HEK293 (cell line): ENCODE results near the gene HYPK.

ENCODE experiments used
- EGR2 ChIP-seq: fragments of 450-650 bp; formaldehyde crosslinking; IDR thresholded peaks from 2 replicates; pipeline ENCODE4 v1.5.1; 2016; ENCODE audit warnings: low read depth, missing biosample characterization, missing genetic modification characterization
- HOXC10 ChIP-seq: sonication (generic); formaldehyde crosslinking; IDR thresholded peaks from 2 replicates; pipeline ENCODE4 v1.8.1; 2023; ENCODE audit warnings: mild to moderate bottlenecking, missing genetic modification reagents
- IKZF3 ChIP-seq: fragments of 450-650 bp; IDR thresholded peaks from 2 replicates; pipeline ENCODE4 v1.5.0; 2018; ENCODE audit warnings: missing biosample characterization, mild to moderate bottlenecking, missing genetic modification characterization, moderate library complexity
- KLF10 ChIP-seq: fragments of 450-650 bp; IDR thresholded peaks from 2 replicates; pipeline ENCODE4 v1.5.1; 2018; ENCODE audit warnings: missing biosample characterization, mild to moderate bottlenecking, missing genetic modification characterization
- OVOL3 ChIP-seq: fragments of 450-650 bp; formaldehyde crosslinking; IDR thresholded peaks from 2 replicates; pipeline ENCODE4 v1.5.1; 2016; ENCODE audit warnings: missing biosample characterization, missing genetic modification characterization
- REST ChIP-seq: fragments of 450-650 bp; formaldehyde crosslinking; IDR thresholded peaks from 2 replicates; pipeline ENCODE4 v1.5.1; 2016; ENCODE audit warnings: missing biosample characterization, missing genetic modification characterization
- TSHZ1 ChIP-seq: fragments of 450-650 bp; formaldehyde crosslinking; IDR thresholded peaks from 2 replicates; pipeline ENCODE4 v1.5.1; 2016; ENCODE audit warnings: missing biosample characterization, missing genetic modification characterization, borderline replicate concordance
- ZBTB21 ChIP-seq: fragments of 450-650 bp; formaldehyde crosslinking; IDR thresholded peaks from 2 replicates; pipeline ENCODE4 v1.5.1; 2017; ENCODE audit warnings: missing biosample characterization, missing genetic modification characterization
- ZEB2 ChIP-seq: fragments of 450-650 bp; formaldehyde crosslinking; IDR thresholded peaks from 2 replicates; pipeline ENCODE4 v1.5.1; 2016; ENCODE audit warnings: missing biosample characterization, missing genetic modification characterization
- ZIC2 ChIP-seq: fragments of 450-650 bp; formaldehyde crosslinking; IDR thresholded peaks from 2 replicates; pipeline ENCODE4 v1.5.1; 2016; ENCODE audit warnings: missing biosample characterization, missing genetic modification characterization
- ZNF10 ChIP-seq: fragments of 450-650 bp; formaldehyde crosslinking; IDR thresholded peaks from 2 replicates; pipeline ENCODE4 v1.5.1; 2017; ENCODE audit warnings: missing biosample characterization, missing genetic modification characterization
- ZNF112 ChIP-seq: fragments of 450-650 bp; formaldehyde crosslinking; IDR thresholded peaks from 2 replicates; pipeline ENCODE4 v1.5.0; 2017; ENCODE audit warnings: missing biosample characterization, missing genetic modification characterization
- ZNF138 ChIP-seq: fragments of 450-650 bp; formaldehyde crosslinking; IDR thresholded peaks from 2 replicates; pipeline ENCODE4 v1.5.1; 2016; ENCODE audit warnings: missing biosample characterization, missing genetic modification characterization, borderline replicate concordance
- ZNF221 ChIP-seq: fragments of 450-650 bp; formaldehyde crosslinking; IDR thresholded peaks from 2 replicates; pipeline ENCODE4 v1.5.1; 2017; ENCODE audit warnings: missing biosample characterization, missing genetic modification characterization, borderline replicate concordance
- ZNF223 ChIP-seq: fragments of 450-650 bp; formaldehyde crosslinking; IDR thresholded peaks from 2 replicates; pipeline ENCODE4 v1.5.1; 2016; ENCODE audit warnings: missing biosample characterization, missing genetic modification characterization
- ZNF239 ChIP-seq: fragments of 450-650 bp; formaldehyde crosslinking; IDR thresholded peaks from 2 replicates; pipeline ENCODE4 v1.5.1; 2016; ENCODE audit warnings: missing biosample characterization, missing genetic modification characterization
- ZNF335 ChIP-seq: fragments of 450-650 bp; formaldehyde crosslinking; conservative IDR thresholded peaks from 2 replicates; pipeline ENCODE4 v1.5.1; 2016; ENCODE audit warnings: missing biosample characterization, missing genetic modification characterization
- ZNF449 ChIP-seq: fragments of 450-650 bp; formaldehyde crosslinking; IDR thresholded peaks from 2 replicates; pipeline ENCODE4 v1.5.1; 2017; ENCODE audit warnings: missing biosample characterization, mild to moderate bottlenecking, missing genetic modification characterization, moderate library complexity
- ZNF639 ChIP-seq: fragments of 450-650 bp; formaldehyde crosslinking; IDR thresholded peaks from 2 replicates; pipeline ENCODE4 v1.5.1; 2016; ENCODE audit warnings: missing biosample characterization, missing genetic modification characterization
- ZNF670 ChIP-seq: fragments of 450-650 bp; formaldehyde crosslinking; IDR thresholded peaks from 2 replicates; pipeline ENCODE4 v1.5.1; 2016; ENCODE audit warnings: missing biosample characterization, missing genetic modification characterization, low read depth
- ZNF76 ChIP-seq: fragments of 450-650 bp; formaldehyde crosslinking; IDR thresholded peaks from 2 replicates; pipeline ENCODE4; 2016; ENCODE audit warnings: low read depth, missing biosample characterization, missing genetic modification characterization, borderline replicate concordance
- ZNF776 ChIP-seq: fragments of 450-650 bp; formaldehyde crosslinking; IDR thresholded peaks from 2 replicates; pipeline ENCODE4 v1.5.0; 2017; ENCODE audit warnings: missing biosample characterization, missing genetic modification characterization, borderline replicate concordance
- ZNF843 ChIP-seq: fragments of 450-650 bp; formaldehyde crosslinking; IDR thresholded peaks from 2 replicates; pipeline ENCODE4 v1.5.1; 2016; ENCODE audit warnings: missing biosample characterization, missing genetic modification characterization
- TF ChIP-seq, protein P1 (sequence below): fragments of 450-650 bp; formaldehyde crosslinking; optimal IDR thresholded peaks from 2 replicates; pipeline ENCODE3; 2016; ENCODE audit warnings: missing biosample characterization, mild to moderate bottlenecking, missing genetic modification characterization
- TF ChIP-seq, protein P2 (sequence below): fragments of 450-650 bp; formaldehyde crosslinking; IDR thresholded peaks from 2 replicates; pipeline ENCODE4 v1.5.1; 2016; ENCODE audit warnings: missing biosample characterization, missing genetic modification characterization
- TF ChIP-seq, protein P3 (sequence below): fragments of 450-650 bp; formaldehyde crosslinking; IDR thresholded peaks from 2 replicates; pipeline ENCODE4 v1.5.1; 2016; ENCODE audit warnings: missing biosample characterization, missing genetic modification characterization, borderline replicate concordance

The HYPK gene

GRCh38 chr15:43775411-43775965 lies 24.9 kb upstream of the HYPK start (continued):
- TF ChIP-seq ZNF223 (no peak), ZEB2 (no peak), ZNF843 (tag by site-specific recombination) (no peak), HOXC10 (CRISPR knock-in tag) (no peak), EGR2 (no peak), ZNF10 (tag by site-specific recombination) (no peak), ZNF776 (tag by site-specific recombination) (no peak), ZIC2 (tag by site-specific recombination) (0 out of 2 replicates have a peak, but pooled peaks have one; percentile 55), ZNF112 (tag by site-specific recombination) (no peak), ZBTB21 (no peak), IKZF3 (tag by site-specific recombination) (peak; percentile 67), ZNF138 (tag by site-specific recombination) (no peak), OVOL3 (tag by site-specific recombination) (no peak), ZNF449 (no peak), ZNF221 (tag by site-specific recombination) (no peak), TSHZ1 (tag by site-specific recombination) (no peak), ZNF639 (tag by site-specific recombination) (no peak), ZNF335 (no peak), ZNF76 (peak; percentile 83), REST (no peak), ZNF239 (no peak), KLF10 (tag by site-specific recombination) (no peak), ZNF670 (tag by site-specific recombination) (no peak)
- TF ChIP-seq, protein P1, sequence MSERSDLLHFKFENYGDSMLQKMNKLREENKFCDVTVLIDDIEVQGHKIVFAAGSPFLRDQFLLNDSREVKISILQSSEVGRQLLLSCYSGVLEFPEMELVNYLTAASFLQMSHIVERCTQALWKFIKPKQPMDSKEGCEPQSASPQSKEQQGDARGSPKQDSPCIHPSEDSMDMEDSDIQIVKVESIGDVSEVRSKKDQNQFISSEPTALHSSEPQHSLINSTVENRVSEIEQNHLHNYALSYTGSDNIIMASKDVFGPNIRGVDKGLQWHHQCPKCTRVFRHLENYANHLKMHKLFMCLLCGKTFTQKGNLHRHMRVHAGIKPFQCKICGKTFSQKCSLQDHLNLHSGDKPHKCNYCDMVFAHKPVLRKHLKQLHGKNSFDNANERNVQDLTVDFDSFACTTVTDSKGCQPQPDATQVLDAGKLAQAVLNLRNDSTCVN: no peak
- TF ChIP-seq, protein P2, sequence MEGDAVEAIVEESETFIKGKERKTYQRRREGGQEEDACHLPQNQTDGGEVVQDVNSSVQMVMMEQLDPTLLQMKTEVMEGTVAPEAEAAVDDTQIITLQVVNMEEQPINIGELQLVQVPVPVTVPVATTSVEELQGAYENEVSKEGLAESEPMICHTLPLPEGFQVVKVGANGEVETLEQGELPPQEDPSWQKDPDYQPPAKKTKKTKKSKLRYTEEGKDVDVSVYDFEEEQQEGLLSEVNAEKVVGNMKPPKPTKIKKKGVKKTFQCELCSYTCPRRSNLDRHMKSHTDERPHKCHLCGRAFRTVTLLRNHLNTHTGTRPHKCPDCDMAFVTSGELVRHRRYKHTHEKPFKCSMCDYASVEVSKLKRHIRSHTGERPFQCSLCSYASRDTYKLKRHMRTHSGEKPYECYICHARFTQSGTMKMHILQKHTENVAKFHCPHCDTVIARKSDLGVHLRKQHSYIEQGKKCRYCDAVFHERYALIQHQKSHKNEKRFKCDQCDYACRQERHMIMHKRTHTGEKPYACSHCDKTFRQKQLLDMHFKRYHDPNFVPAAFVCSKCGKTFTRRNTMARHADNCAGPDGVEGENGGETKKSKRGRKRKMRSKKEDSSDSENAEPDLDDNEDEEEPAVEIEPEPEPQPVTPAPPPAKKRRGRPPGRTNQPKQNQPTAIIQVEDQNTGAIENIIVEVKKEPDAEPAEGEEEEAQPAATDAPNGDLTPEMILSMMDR (tag by site-specific recombination): peak; percentile 83
- TF ChIP-seq, protein P3, sequence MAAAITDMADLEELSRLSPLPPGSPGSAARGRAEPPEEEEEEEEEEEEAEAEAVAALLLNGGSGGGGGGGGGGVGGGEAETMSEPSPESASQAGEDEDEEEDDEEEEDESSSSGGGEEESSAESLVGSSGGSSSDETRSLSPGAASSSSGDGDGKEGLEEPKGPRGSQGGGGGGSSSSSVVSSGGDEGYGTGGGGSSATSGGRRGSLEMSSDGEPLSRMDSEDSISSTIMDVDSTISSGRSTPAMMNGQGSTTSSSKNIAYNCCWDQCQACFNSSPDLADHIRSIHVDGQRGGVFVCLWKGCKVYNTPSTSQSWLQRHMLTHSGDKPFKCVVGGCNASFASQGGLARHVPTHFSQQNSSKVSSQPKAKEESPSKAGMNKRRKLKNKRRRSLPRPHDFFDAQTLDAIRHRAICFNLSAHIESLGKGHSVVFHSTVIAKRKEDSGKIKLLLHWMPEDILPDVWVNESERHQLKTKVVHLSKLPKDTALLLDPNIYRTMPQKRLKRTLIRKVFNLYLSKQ (tag by site-specific recombination): no peak
